DOHH2 (cell line): ENCODE measurements around the gene ATL2.

Source experiments
- CTCF ChIP-seq: fragments of 200-600 bp; sonication (generic); IDR thresholded peaks from one replicate; pipeline ENCODE4 v1.5.1; 2014; ENCODE audit warnings: antibody characterized with exemption, mild to moderate bottlenecking, low read depth, low read length; ENCODE audit not compliant: poor library complexity, severe bottlenecking
- EZH2phosphoT487 ChIP-seq: fragments of 200-600 bp; sonication (generic); IDR thresholded peaks from 2 replicates; pipeline ENCODE4 v1.6.1; 2017; ENCODE audit warnings: borderline replicate concordance, mild to moderate bottlenecking, antibody characterized with exemption, low read length, moderate library complexity, mixed read lengths

- TF ChIP-seq CTCF (peak; percentile 66), EZH2phosphoT487 (no peak)
These were observed 61.3 kb downstream of the ATL2 start for GRCh38 chr2:38315707-38316333.
